ENCODE measurements around the gene EXPH5. TPM values are rescaled to one million over a fixed set of nuclear protein-coding genes. Genes with fewer than 3 reads are reported as not detected.
A peak's percentile ranks its signal among the peaks of the same experiment; 100 is the strongest.

EXPH5 gene
- total and polyA plus RNA-seq, 2 donors (not counting 3 experiments of a cell fraction or from before 2014, with no cell fraction given) = 0.03 to 0.09 TPM

DNA sequence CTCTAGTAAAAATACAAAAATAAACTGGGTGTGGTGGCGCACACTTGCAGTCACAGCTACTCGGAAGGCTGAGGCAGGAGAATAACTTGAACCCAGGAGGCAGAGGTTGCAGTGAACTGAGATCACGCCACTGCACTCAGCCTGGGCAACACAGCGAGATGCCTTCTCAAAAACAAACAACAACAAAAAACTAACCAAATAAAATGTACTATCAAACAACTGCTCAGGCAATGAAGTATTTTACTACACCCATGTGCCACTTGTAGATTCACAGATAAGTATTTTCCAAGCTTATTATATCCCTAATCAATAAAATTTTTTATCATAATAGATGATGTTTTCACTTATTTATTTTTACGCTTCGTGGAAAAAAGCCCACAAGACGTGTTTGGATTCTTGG is 127.2 kb downstream of the EXPH5 start:
- ChIA-PET CTCF (no interaction called here), POLR2A (interaction anchor here (1.1 kb wide), 1 partner anchor 32 kb away, joined by 3 read pairs; the partner anchor contains the start of gene POGLUT3)
- Histone ChIP-seq H3K9ac (replicated peaks; ENCODE audit: extremely low read depth, insufficient read depth, low read length) (peak overlapping the region; percentile 98), H3K4me2 (ENCODE audit: insufficient read depth, low read length) (peak overlapping the region; percentile 94), H3K27ac (ENCODE audit: insufficient read depth, low read depth, low read length) (peak overlapping the region; percentile 97), H3K9me1 (replicated peaks; ENCODE audit: control insufficient read depth, extremely low read depth, insufficient read depth, low read length) (no peaks in the 10 kb centered on the region), H3K4me3 (replicated peaks in 1 of 3; ENCODE audit: insufficient read depth in 1 of 3, low read depth in 1 of 3, low read length in 3 of 3) (peak overlapping the region; percentile 38 to 86 (median 62)), H3K27me3 (ENCODE audit: control insufficient read depth in 2 of 2, insufficient read depth in 2 of 2, low read length in 2 of 2) (no peaks in the 10 kb centered on the region), H3K9me3 (replicated peaks; ENCODE audit: control insufficient read depth, insufficient read depth, low read length) (no peaks in the 10 kb centered on the region), H2AFZ (ENCODE audit: low read depth, low read length) (peak overlapping the region; percentile 81), H4K20me1 (replicated peaks; ENCODE audit: control insufficient read depth, extremely low read depth, insufficient read depth, low read length) (no peaks in the 10 kb centered on the region), H3K4me1 (ENCODE audit: control insufficient read depth, extremely low read depth, insufficient read depth, low read length) (peaks cover 3% of the 10 kb centered on the region), H3K79me2 (ENCODE audit: control insufficient read depth, insufficient read depth, low read length) (no peaks in the 10 kb centered on the region), H3K36me3 (ENCODE audit: control insufficient read depth in 2 of 2, extremely low read depth in 1 of 2, insufficient read depth in 2 of 2, low read length in 2 of 2) (no peaks in the 10 kb centered on the region)
- intact Hi-C loops (cut with micrococcal nuclease) (loop anchor here (2.0 to 5.0 kb wide), 4 partner anchors 126 to 404 kb away; partner anchors contain the start of genes ACAT1 and EXPH5), dilution Hi-C loops (cut with MboI; ENCODE audit: extremely low pct_ligation_motif_present, low sequenced_read_pairs) (no loop called here)
- TF ChIP-seq EZH2 (IDR thresholded peaks at IDR 0.05; ENCODE audit: borderline replicate concordance, low read depth, low read length, severe bottlenecking) = no peak
- TF ChIP-seq, protein P1, sequence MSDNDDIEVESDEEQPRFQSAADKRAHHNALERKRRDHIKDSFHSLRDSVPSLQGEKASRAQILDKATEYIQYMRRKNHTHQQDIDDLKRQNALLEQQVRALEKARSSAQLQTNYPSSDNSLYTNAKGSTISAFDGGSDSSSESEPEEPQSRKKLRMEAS (IDR thresholded peaks at IDR 0.05; ENCODE audit: insufficient read depth, insufficient read length) = no peak
- no peak for TF ChIP-seq POLR2AphosphoS5 (IDR thresholded peaks at IDR 0.05; ENCODE audit: insufficient read depth, low read depth, low read length)
- TF ChIP-seq GATA2 (IDR thresholded peaks at IDR 0.05; ENCODE audit: insufficient read depth, insufficient read length, low read depth, low read length) = no peak
- no peak for TF ChIP-seq POLR2A (IDR thresholded peaks at IDR 0.05; ENCODE audit: low read depth, low read length)
- TF ChIP-seq FOS (IDR thresholded peaks at IDR 0.05; ENCODE audit: borderline replicate concordance, insufficient read depth, low read length) = no peak
- TF ChIP-seq, protein P2, sequence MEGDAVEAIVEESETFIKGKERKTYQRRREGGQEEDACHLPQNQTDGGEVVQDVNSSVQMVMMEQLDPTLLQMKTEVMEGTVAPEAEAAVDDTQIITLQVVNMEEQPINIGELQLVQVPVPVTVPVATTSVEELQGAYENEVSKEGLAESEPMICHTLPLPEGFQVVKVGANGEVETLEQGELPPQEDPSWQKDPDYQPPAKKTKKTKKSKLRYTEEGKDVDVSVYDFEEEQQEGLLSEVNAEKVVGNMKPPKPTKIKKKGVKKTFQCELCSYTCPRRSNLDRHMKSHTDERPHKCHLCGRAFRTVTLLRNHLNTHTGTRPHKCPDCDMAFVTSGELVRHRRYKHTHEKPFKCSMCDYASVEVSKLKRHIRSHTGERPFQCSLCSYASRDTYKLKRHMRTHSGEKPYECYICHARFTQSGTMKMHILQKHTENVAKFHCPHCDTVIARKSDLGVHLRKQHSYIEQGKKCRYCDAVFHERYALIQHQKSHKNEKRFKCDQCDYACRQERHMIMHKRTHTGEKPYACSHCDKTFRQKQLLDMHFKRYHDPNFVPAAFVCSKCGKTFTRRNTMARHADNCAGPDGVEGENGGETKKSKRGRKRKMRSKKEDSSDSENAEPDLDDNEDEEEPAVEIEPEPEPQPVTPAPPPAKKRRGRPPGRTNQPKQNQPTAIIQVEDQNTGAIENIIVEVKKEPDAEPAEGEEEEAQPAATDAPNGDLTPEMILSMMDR (IDR thresholded peaks at IDR 0.05; ENCODE audit: extremely low read depth in 1 of 2, insufficient read depth in 1 of 2, low read depth in 1 of 2, low read length in 2 of 2) = no peak
- TF ChIP-seq MYC (IDR thresholded peaks at IDR 0.05; ENCODE audit: low read depth, low read length) = no peak
- no peak for TF ChIP-seq JUN (IDR thresholded peaks at IDR 0.05; ENCODE audit: borderline replicate concordance, insufficient read depth, insufficient read length, low read depth)
- no TSS peak for BruUV-seq (replicated peaks)
- DNase-seq (ENCODE audit: low read depth, low spot score) (no peak), FAIRE-seq (no peak)

Other genes with a start within 250 kb of the EXPH5 start
- not detected in 2 replicates for gene C11orf65, start 126.2 kb downstream of the EXPH5 start, total RNA-seq
- gene C11orf65, start 126.2 kb downstream of the EXPH5 start, polyA plus RNA-seq = not detected in 2 replicates
- 43.9 and 46.4 TPM in 2 replicates for gene POGLUT3, start 95.4 kb downstream of the EXPH5 start, total RNA-seq
- gene POGLUT3, start 95.4 kb downstream of the EXPH5 start, polyA plus RNA-seq = 10.8 and 14.3 TPM in 2 replicates
- 35.2 and 48.9 TPM in 2 replicates for gene DDX10, start 71.3 kb upstream of the EXPH5 start, total RNA-seq
- gene DDX10, start 71.3 kb upstream of the EXPH5 start, polyA plus RNA-seq = 27.5 and 29.8 TPM in 2 replicates